Brain microvascular endothelial cell (primary cell): ENCODE data around the gene CARMIL1.

ENCODE experiments used
- DNase-seq: peaks from one replicate; pipeline ENCODE4 v3.0.0-alpha.2; 2020
- H3K27ac ChIP-seq: fragments of 250-450 bp; sonication (Bioruptor Pico); 2 replicates; pipeline ENCODE4 v1.5.1; 2020; ENCODE audit warnings: mild to moderate bottlenecking, moderate library complexity
- H3K27me3 ChIP-seq: fragments of 250-450 bp; sonication (Bioruptor Pico); replicated peaks from 2 replicates; pipeline ENCODE4 v1.5.1; 2020; ENCODE audit warnings: mild to moderate bottlenecking
- H3K36me3 ChIP-seq: fragments of 250-450 bp; sonication (Bioruptor Pico); replicated peaks from 2 replicates; pipeline ENCODE4 v1.5.1; 2020; ENCODE audit warnings: mild to moderate bottlenecking
- H3K4me3 ChIP-seq: 2 replicates; pipeline ENCODE4 v1.5.1; 2011; ENCODE audit warnings: low read depth, mild to moderate bottlenecking, control low read depth, low read length, moderate library complexity
- in situ Hi-C: cut with HindIII; loops from 2 replicates; pipeline ENCODE4 v1.10.0; 2017; ENCODE audit warnings: low sequenced_read_pairs, low pct_ligation_motif_present
- TF ChIP-seq, protein P1 (sequence below): IDR thresholded peaks from 2 replicates; pipeline ENCODE4 v1.5.1; 2011; ENCODE audit warnings: low read depth, mild to moderate bottlenecking, moderate library complexity, low read length, control low read depth, inconsistent platforms; ENCODE audit errors: missing control alignments

The CARMIL1 gene

DNA sequence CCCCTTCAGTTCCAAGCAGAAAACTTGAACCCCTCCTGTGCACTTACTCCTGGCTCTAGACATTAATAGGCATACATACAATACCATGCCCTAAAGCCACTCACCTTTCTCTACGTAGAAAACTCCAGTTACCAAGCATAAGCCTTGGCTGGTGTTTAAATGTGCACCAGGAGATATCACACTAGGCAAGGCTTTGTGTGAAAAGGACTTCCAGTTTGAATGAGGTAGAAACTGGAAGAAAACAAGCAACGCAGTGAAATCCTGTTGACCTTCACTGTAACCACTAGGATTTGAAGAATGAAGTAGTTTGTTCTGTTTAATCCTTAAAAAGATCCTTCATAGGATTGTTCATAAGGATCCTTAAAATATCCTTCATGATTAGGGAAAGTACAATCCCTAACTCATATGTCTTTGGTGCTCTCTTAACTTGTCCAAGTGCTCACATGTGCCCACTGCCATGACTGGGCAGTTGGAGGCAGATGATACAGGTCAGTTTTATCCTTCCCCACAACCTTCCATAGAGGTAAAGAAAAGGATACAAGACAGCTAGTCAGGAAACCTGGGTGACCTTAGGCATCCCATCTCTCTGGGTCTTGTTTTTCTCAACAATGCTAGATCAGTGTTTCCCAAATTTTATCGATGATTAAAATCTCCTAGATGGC, 363.6 kb downstream of the CARMIL1 start:
- no peak overlapping the region for H3K4me3 ChIP-seq
- no peak for DNase-seq
- H3K27me3 ChIP-seq, result no peaks in the 10 kb centered on the region
- H3K27ac ChIP-seq, result no peak overlapping the region
- TF ChIP-seq, protein P1, sequence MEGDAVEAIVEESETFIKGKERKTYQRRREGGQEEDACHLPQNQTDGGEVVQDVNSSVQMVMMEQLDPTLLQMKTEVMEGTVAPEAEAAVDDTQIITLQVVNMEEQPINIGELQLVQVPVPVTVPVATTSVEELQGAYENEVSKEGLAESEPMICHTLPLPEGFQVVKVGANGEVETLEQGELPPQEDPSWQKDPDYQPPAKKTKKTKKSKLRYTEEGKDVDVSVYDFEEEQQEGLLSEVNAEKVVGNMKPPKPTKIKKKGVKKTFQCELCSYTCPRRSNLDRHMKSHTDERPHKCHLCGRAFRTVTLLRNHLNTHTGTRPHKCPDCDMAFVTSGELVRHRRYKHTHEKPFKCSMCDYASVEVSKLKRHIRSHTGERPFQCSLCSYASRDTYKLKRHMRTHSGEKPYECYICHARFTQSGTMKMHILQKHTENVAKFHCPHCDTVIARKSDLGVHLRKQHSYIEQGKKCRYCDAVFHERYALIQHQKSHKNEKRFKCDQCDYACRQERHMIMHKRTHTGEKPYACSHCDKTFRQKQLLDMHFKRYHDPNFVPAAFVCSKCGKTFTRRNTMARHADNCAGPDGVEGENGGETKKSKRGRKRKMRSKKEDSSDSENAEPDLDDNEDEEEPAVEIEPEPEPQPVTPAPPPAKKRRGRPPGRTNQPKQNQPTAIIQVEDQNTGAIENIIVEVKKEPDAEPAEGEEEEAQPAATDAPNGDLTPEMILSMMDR, result no peak
- H3K36me3 ChIP-seq, result no peaks in the 10 kb centered on the region
- in situ Hi-C loops, result no loop called here

DNA sequence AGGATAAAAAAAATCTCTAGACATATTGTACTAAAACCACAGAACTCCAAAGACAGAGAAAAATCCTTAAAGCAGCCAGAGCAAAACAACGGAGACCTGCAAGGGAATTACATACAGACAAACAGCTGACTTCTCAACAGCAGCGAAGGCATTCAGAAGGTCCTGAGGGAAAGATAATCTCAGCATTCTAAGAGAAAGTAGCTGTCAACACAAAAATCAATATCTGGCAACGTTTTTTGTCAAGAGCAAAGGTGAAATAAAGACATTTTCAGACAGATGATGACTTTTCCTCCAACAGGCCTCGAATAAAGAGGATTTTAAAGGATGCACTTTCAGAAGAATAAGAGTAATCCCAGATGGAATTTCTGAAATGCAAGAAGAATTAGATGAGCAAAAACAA, 366.7 kb downstream of the CARMIL1 start:
- TF ChIP-seq, protein P1, result no peak
- Histone ChIP-seq H3K27ac (no peak overlapping the region), H3K36me3 (no peaks in the 10 kb centered on the region), H3K27me3 (no peaks in the 10 kb centered on the region), H3K4me3 (no peak overlapping the region)
- in situ Hi-C loops, result no loop called here
- no peak for DNase-seq

DNA sequence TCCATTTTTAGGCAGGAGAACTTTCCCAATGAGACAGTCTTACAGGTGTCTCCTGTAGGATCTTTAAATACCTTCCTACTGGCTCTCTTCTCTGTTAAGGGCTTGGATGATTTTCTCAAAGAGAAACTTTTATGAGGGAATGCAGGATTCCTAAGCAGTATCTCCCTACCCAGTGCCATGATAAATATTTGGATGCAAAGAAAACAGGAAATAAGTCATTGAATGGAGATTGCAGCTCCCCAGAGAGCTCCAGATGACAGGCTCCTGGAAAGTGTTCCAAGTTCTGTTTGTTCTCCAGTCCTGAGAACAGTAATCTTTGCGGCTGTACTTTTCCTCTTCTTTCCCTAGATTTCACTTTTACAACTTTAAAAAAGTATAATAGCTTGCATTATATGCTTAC, 370.4 kb downstream of the CARMIL1 start:
- TF ChIP-seq, protein P1, result no peak
- H3K27me3 ChIP-seq, result no peaks in the 10 kb centered on the region
- no peak for DNase-seq
- in situ Hi-C loops, result no loop called here
- H3K4me3 ChIP-seq, result no peak overlapping the region
- no peaks in the 10 kb centered on the region for H3K36me3 ChIP-seq
- H3K27ac ChIP-seq, result no peak overlapping the region

DNA sequence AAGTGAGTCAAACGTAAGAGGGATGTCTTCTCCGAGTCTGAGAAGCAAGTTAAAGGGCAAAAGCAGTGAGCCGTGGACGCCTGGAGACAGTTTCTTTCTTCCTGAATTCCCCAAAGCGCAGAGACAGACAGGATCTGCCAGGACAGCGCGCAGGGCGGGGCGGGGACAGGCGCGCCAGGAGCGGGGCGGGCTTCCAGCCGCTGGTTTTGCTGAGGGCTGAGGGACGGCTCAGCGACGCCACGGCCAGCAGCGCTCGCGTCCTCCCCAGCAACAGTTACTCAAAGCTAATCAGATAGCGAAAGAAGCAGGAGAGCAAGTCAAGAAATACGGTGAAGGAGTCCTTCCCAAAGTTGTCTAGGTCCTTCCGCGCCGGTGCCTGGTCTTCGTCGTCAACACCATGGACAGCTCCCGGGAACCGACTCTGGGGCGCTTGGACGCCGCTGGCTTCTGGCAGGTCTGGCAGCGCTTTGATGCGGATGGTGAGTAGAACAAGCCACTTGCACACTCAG, 372.9 kb downstream of the CARMIL1 start, which contains the start of gene SCGN:
Gene SCGN (plus strand): TSS at position 209 of the 509 bp plus-strand sequence. CDS start 189 bp downstream, at position 398.
- no peaks in the 10 kb centered on the region for H3K36me3 ChIP-seq
- TF ChIP-seq, protein P1, result no peak
- H3K27me3 ChIP-seq, result no peaks in the 10 kb centered on the region
- H3K4me3 ChIP-seq, result peak within 1 kb of the TSS; percentile 23
- peak; percentile 56 for DNase-seq
- in situ Hi-C loops, result no loop called here
- H3K27ac ChIP-seq, result no peak within 1 kb of the TSS

DNA sequence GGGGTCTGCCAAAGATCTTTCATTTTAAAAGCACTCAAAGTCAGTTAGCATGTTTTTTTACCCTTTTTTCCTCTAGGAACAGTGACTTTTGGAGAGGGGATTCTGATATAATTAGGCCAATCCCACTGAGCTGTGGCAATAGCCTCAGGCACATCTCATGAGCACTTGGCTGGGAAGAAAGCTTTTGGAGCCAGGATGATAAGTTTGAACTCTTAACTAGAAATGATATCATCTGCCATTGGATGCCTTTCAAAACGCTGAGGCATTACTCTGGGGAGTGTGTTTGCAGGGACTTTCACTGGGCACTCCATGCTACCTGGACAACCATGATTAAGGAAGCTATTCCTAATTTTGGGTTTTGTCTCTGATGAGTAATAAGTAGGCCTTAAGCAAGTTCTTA, 376.5 kb downstream of the CARMIL1 start:
- TF ChIP-seq, protein P1, result no peak
- Histone ChIP-seq H3K27me3 (no peaks in the 10 kb centered on the region), H3K4me3 (no peak overlapping the region), H3K27ac (no peak overlapping the region), H3K36me3 (no peaks in the 10 kb centered on the region)
- DNase-seq, result no peak
- in situ Hi-C loops, result no loop called here
